ENCODE measurements around the gene UBE2D2. TPM values are rescaled to one million over a fixed set of nuclear protein-coding genes. Genes with fewer than 3 reads are reported as not detected.
"Not testable (repeated sequence)": the region's sequence is repeated elsewhere in the genome, so short reads cannot be mapped to it uniquely, and the experiment has no call there.

The UBE2D2 gene
- total RNA-seq, 4 donors from 2014 or later = 80.0 to 99.8 (median 85.0) TPM

- intact Hi-C loops (cut with DNase I; ENCODE audit: low total_unique reads) = no loop called here
- TF ChIP-seq POLR2A (IDR thresholded peaks at IDR 0.05) (no peak), CTCF (IDR thresholded peaks at IDR 0.05) (no peak)
- DNase-seq (ENCODE audit: low spot score in 2 of 2) = no peak
- no peak overlapping the region for H3K4me3 ChIP-seq (ENCODE audit: low read depth, poor library complexity, severe bottlenecking)
- WGBS, 2 donors = 53 to 55% methylated on average over 2 of the region's 2 CpGs
Measured at GRCh38 chr5:139578325-139578724, 17.2 kb downstream of the UBE2D2 start.

GRCh38 chr5:139582181-139582580 is 21.0 kb downstream of the UBE2D2 start:
- intact Hi-C loops (cut with DNase I; ENCODE audit: low total_unique reads); DNase-seq (ENCODE audit: low spot score in 2 of 2); H3K4me3 ChIP-seq (ENCODE audit: low read depth, poor library complexity, severe bottlenecking): not testable (repeated sequence)
- WGBS, 2 donors = 93 to 94% methylated on average over 5 of the region's 5 CpGs

- DNase-seq (ENCODE audit: low spot score in 2 of 2) = no peak
- TF ChIP-seq CTCF (IDR thresholded peaks at IDR 0.05) (no peak), POLR2A (IDR thresholded peaks at IDR 0.05) (no peak)
- WGBS, 2 donors = 72 to 83% methylated on average over 3 of the region's 3 CpGs
- intact Hi-C loops (cut with DNase I; ENCODE audit: low total_unique reads) = no loop called here
- H3K4me3 ChIP-seq (ENCODE audit: low read depth, poor library complexity, severe bottlenecking) = no peak overlapping the region
Measured at GRCh38 chr5:139584137-139584536, 23.0 kb downstream of the UBE2D2 start.

- H3K4me3 ChIP-seq (ENCODE audit: low read depth, poor library complexity, severe bottlenecking); intact Hi-C loops (cut with DNase I; ENCODE audit: low total_unique reads); DNase-seq (ENCODE audit: low spot score in 2 of 2): not testable (repeated sequence)
- WGBS, 2 donors = 95% methylated on average over 5 of the region's 5 CpGs
Measured at GRCh38 chr5:139588116-139588515, 27.0 kb downstream of the UBE2D2 start.

GRCh38 chr5:139588962-139589361 is 27.8 kb downstream of the UBE2D2 start:
- WGBS, 2 donors = 92 to 94% methylated on average over 6 of the region's 6 CpGs
- no peak overlapping the region for H3K4me3 ChIP-seq (ENCODE audit: low read depth, poor library complexity, severe bottlenecking)
- intact Hi-C loops (cut with DNase I; ENCODE audit: low total_unique reads) = no loop called here
- no peak for DNase-seq (ENCODE audit: low spot score in 2 of 2)
- TF ChIP-seq POLR2A (IDR thresholded peaks at IDR 0.05) (no peak), CTCF (IDR thresholded peaks at IDR 0.05) (no peak)

GRCh38 chr5:139592289-139592688 is 31.1 kb downstream of the UBE2D2 start:
- no peak overlapping the region for H3K4me3 ChIP-seq (ENCODE audit: low read depth, poor library complexity, severe bottlenecking)
- 90 to 98% methylated on average over 3 of the region's 3 CpGs for WGBS, 2 donors

GRCh38 chr5:139593076-139593475 is 31.9 kb downstream of the UBE2D2 start:
- 88 to 90% methylated on average over 8 of the region's 8 CpGs for WGBS, 2 donors
- H3K4me3 ChIP-seq (ENCODE audit: low read depth, poor library complexity, severe bottlenecking); DNase-seq (ENCODE audit: low spot score in 2 of 2); intact Hi-C loops (cut with DNase I; ENCODE audit: low total_unique reads): not testable (repeated sequence)

More at GRCh38 chr5:139592289-139592688, 31.1 kb downstream of the UBE2D2 start:
- TF ChIP-seq CTCF (IDR thresholded peaks at IDR 0.05) (no peak), POLR2A (IDR thresholded peaks at IDR 0.05) (no peak)
- intact Hi-C loops (cut with DNase I; ENCODE audit: low total_unique reads) = no loop called here
- DNase-seq (ENCODE audit: low spot score in 2 of 2) = no peak
